Memory B cell (primary cell): ENCODE results near the gene PGBD5.
"Not testable (repeated sequence)": the region's sequence is repeated elsewhere in the genome, so short reads cannot be mapped to it uniquely, and the experiment has no call there.

Source experiments
- ATAC-seq: fragments of 150-1000 bp; cut with Tn5 transposase; 2 replicates; pipeline ENCODE4 v1.10.0; 2021; ENCODE audit warnings: low read depth, mild to moderate bottlenecking, moderate library complexity
- DNase-seq, 2 donors: peaks; one replicate each; pipeline ENCODE4 v3.0.0; 2022; ENCODE audit warnings: low spot score in 2 of 2
- H3K27ac Mint-ChIP-seq: one replicate; pipeline ENCODE4 v1.8.0; 2022; ENCODE audit warnings: mild to moderate bottlenecking, moderate library complexity, mixed read lengths
- H3K27me3 Mint-ChIP-seq: one replicate; pipeline ENCODE4 v1.8.0; 2022; ENCODE audit warnings: mixed read lengths
- H3K36me3 Mint-ChIP-seq: one replicate; pipeline ENCODE4 v1.8.0; 2022; ENCODE audit warnings: mild to moderate bottlenecking, mixed read lengths
- H3K4me1 Mint-ChIP-seq: one replicate; pipeline ENCODE4 v1.8.0; 2022; ENCODE audit warnings: mixed read lengths
- H3K4me3 Mint-ChIP-seq: one replicate; pipeline ENCODE4 v1.8.0; 2022; ENCODE audit warnings: mild to moderate bottlenecking, moderate library complexity, mixed read lengths
- H3K9me3 Mint-ChIP-seq: one replicate; pipeline ENCODE4 v1.8.0; 2022; ENCODE audit warnings: mixed read lengths

Gene PGBD5

GRCh38 chr1:230421481-230421880 lies 4.7 kb downstream of the PGBD5 start:
- peaks cover 8% of the 10 kb centered on the region for H3K9me3 Mint-ChIP-seq

DNA sequence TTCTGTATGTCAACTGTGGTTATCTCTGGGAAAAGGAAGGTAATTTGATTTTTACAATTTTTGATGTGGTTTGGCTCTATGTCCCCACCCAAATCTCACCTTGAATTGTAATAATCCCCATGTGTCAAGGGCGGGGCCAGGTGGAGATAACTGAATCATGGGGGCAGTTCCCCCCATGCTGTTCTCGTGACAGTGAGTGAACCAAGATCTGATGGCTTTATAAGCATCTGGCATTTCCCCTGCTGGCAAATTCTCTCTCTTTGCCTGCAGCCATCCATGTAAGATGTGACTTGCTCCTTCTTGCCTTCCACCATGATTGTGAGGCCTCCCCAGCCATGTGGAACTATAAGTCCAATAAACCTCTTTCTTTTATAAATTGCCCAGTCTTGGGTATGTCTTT lies 5.8 kb downstream of the PGBD5 start:
- not testable (repeated sequence) for H3K36me3 Mint-ChIP-seq, H3K27ac Mint-ChIP-seq, H3K4me3 Mint-ChIP-seq, H3K9me3 Mint-ChIP-seq, H3K4me1 Mint-ChIP-seq, DNase-seq, ATAC-seq
- H3K27me3 Mint-ChIP-seq = peaks cover 26% of the 10 kb centered on the region

More at GRCh38 chr1:230421481-230421880, 4.7 kb downstream of the PGBD5 start:
- Mint-ChIP-seq H3K27me3 (peaks cover 23% of the 10 kb centered on the region), H3K27ac (no peak overlapping the region), H3K36me3 (peaks cover 2% of the 10 kb centered on the region), H3K4me1 (peaks cover 2% of the 10 kb centered on the region), H3K4me3 (no peak overlapping the region)
- DNase-seq (no peak), ATAC-seq (no peak)

DNA sequence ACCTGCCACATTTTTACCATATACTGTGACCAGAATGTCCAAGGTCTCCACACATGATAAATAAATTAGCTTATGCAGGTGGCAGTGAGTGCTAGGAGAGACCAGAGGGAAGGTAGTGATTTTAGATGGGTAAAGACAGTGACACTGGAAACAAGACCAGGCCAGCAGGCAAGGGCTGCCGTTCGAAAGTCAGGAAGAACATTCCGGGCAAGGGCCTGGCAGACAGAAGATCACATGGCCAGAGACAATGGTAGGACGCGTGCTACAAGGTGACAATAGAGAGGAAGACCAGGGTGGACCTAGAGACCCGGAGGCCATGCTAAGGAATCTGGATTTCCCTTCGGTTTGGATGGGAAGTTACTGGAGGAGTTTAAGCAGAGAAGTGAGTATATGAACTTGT lies 9.7 kb downstream of the PGBD5 start:
- H3K36me3 Mint-ChIP-seq = peaks cover under 1% of the 10 kb centered on the region
- DNase-seq = no peak
- peaks cover 8% of the 10 kb centered on the region for H3K9me3 Mint-ChIP-seq

GRCh38 chr1:230415405-230416132 lies 10.6 kb downstream of the PGBD5 start:
- peaks cover 20% of the 10 kb centered on the region for H3K27me3 Mint-ChIP-seq

More for the DNA sequence above, 9.7 kb downstream of the PGBD5 start:
- no peak for ATAC-seq
- H3K27me3 Mint-ChIP-seq = peaks cover 19% of the 10 kb centered on the region
- H3K27ac Mint-ChIP-seq = no peak overlapping the region
- H3K4me1 Mint-ChIP-seq = no peaks in the 10 kb centered on the region
- no peak overlapping the region for H3K4me3 Mint-ChIP-seq

GRCh38 chr1:230414694-230415093 lies 11.4 kb downstream of the PGBD5 start:
- Mint-ChIP-seq H3K27me3 (peaks cover 22% of the 10 kb centered on the region), H3K27ac (no peak overlapping the region), H3K36me3 (no peaks in the 10 kb centered on the region), H3K9me3 (peaks cover 5% of the 10 kb centered on the region), H3K4me3 (no peak overlapping the region), H3K4me1 (no peaks in the 10 kb centered on the region)
- DNase-seq (no peak), ATAC-seq (no peak)

More at GRCh38 chr1:230415405-230416132, 10.6 kb downstream of the PGBD5 start:
- ATAC-seq (no peak), DNase-seq (no peak)
- H3K4me1 Mint-ChIP-seq = no peaks in the 10 kb centered on the region
- no peak overlapping the region for H3K27ac Mint-ChIP-seq
- H3K9me3 Mint-ChIP-seq = peaks cover 8% of the 10 kb centered on the region
- H3K36me3 Mint-ChIP-seq = no peaks in the 10 kb centered on the region
- no peak overlapping the region for H3K4me3 Mint-ChIP-seq

DNA sequence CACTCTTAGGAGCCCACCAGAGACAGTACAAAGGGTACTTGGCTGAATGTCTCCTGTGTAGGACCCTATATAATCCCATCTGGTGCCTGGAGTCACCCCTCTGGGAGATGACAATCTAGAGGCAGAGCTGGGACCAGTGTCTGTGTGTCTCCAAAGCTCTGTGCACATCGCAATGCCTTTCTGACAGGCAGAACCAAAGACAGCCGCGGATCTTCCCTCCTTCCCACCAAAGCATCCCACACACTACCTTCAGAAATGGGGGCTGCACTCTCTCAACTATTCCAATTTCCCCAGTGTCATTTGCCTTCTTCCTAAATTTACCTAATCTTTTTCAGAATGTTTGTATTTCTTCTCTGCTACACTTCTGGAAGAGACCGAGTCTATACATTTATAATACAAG lies 12.0 kb downstream of the PGBD5 start:
- Mint-ChIP-seq H3K27me3 (peaks cover 20% of the 10 kb centered on the region), H3K9me3 (peaks cover 5% of the 10 kb centered on the region), H3K4me1 (no peaks in the 10 kb centered on the region), H3K27ac (no peak overlapping the region), H3K36me3 (no peaks in the 10 kb centered on the region), H3K4me3 (no peak overlapping the region)
- no peak for DNase-seq
- ATAC-seq = no peak

DNA sequence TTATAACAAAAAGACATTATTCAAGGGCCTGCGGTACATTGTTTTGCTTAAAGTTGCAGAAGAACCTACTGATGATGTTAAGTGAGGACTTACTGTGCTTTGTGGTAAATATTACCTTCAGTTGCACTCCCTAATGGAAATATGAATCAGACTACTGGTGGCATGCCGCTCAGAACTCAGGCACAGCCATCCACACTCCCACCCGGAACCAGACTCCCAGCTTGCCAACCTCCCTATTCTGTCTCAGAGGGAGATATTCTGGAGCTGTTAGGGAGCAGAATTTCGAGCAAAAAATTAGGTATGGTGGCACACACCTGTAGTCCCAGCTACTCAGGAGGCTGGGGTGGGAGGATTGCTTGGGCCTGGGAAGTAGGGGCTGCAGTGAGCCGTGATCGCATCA lies 13.1 kb downstream of the PGBD5 start:
- DNase-seq = no peak
- peaks cover 16% of the 10 kb centered on the region for H3K27me3 Mint-ChIP-seq

DNA sequence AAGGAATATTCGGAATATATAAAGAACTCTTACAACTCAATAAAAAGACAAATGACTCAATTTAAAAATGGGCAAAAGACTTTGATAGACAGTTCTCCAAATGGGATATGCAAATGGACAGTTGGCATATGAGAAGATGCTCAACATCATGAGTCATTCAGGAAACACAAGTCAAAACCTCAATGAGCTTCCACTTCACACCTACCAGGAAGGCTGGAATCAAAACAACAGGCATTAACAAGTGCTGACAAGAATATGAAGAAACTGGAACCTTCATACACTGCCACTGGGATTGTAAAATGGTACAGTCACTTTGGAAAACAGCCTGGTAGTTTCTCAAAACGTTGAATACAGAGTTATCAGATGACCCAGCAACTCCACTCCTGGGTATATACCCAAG lies 17.2 kb downstream of the PGBD5 start:
- Mint-ChIP-seq H3K4me1 (no peaks in the 10 kb centered on the region), H3K4me3 (no peak overlapping the region), H3K27me3 (peaks cover 8% of the 10 kb centered on the region), H3K9me3 (peaks cover 3% of the 10 kb centered on the region), H3K36me3 (no peaks in the 10 kb centered on the region), H3K27ac (no peak overlapping the region)
- ATAC-seq (no peak), DNase-seq (no peak)

More for the DNA sequence above, 13.1 kb downstream of the PGBD5 start:
- H3K9me3 Mint-ChIP-seq = peaks cover 3% of the 10 kb centered on the region
- no peak for ATAC-seq
- no peak overlapping the region for H3K4me3 Mint-ChIP-seq
- H3K36me3 Mint-ChIP-seq = no peaks in the 10 kb centered on the region
- no peak overlapping the region for H3K27ac Mint-ChIP-seq
- H3K4me1 Mint-ChIP-seq = no peaks in the 10 kb centered on the region

DNA sequence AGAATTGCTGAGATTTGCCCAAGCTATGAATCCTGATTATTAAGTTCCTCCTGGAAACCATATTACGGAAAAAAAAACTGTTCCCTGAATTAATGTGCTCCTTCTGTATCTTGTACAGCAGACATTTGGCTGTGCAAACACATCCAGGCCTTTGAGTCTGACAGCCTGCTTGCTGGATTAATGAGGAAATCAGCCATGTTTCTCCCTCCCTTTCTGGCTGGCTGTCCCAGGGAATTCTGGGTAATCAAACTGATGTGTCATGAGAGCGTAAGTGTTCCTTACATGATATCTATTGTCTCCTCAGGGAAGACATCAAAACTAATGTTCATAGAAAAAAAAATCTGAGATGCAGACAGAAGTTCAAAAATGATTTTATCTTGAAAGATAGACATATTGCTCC lies 18.8 kb downstream of the PGBD5 start:
- Mint-ChIP-seq H3K4me3 (no peak overlapping the region), H3K4me1 (no peaks in the 10 kb centered on the region), H3K36me3 (no peaks in the 10 kb centered on the region), H3K27me3 (peaks cover 10% of the 10 kb centered on the region), H3K9me3 (peaks cover 3% of the 10 kb centered on the region), H3K27ac (no peak overlapping the region)
- ATAC-seq (no peak), DNase-seq (no peak)

GRCh38 chr1:230406727-230407126 lies 19.4 kb downstream of the PGBD5 start:
- not testable (repeated sequence) for H3K36me3 Mint-ChIP-seq, H3K4me1 Mint-ChIP-seq, DNase-seq, H3K27me3 Mint-ChIP-seq, ATAC-seq, H3K27ac Mint-ChIP-seq, H3K4me3 Mint-ChIP-seq, H3K9me3 Mint-ChIP-seq

DNA sequence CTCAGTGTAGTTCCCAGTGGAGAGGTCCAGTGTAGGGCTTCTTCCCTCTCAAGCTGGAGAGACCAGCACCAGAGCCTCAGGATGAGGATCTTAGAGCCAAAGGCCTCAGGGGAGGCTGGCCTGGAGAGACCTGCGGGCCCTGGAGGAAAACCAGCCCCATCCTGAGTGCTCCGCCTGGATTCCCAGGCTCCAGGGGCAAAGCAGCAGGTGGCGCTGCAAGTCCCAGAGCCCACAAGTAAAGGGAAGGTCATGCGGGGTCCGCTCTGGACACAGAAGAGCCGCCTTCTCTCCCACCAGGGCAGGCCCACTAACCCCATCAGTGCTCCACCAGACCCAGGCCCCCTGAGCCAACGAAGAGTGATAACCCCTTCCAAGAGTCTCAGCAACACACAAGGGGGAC lies 22.7 kb downstream of the PGBD5 start:
- Mint-ChIP-seq H3K27me3 (peaks cover 20% of the 10 kb centered on the region), H3K4me1 (no peaks in the 10 kb centered on the region), H3K9me3 (no peaks in the 10 kb centered on the region), H3K27ac (no peak overlapping the region), H3K36me3 (no peaks in the 10 kb centered on the region), H3K4me3 (no peak overlapping the region)
- no peak for DNase-seq
- no peak for ATAC-seq

DNA sequence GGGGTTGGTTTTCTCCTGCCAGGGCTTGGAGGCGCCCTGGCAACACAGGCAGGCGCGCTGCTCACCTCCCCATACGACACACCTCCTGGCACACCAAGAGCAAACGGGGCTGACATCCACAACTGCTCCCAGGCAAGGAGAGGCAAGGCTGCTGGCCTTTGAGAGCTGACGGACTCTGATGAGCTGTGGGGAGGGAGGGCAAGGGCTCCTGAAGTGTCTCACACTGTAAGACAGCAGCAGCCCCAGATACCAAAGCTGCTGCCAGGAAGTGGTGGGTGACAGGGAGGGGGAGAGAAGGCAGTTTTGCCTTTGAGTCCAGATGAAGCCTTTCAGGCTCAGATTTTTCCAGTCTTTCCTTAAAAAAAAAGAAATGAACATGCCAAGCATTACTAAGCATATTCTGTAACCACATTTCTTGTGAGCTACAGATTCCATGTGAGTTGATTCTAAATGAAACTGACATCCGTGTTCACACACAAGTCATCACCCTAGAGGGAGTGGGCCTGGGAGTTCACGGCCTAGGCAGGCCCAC lies 24.3 kb downstream of the PGBD5 start:
- no peaks in the 10 kb centered on the region for H3K9me3 Mint-ChIP-seq
- no peaks in the 10 kb centered on the region for H3K36me3 Mint-ChIP-seq
- ATAC-seq (no peak), DNase-seq (no peak)
- H3K4me3 Mint-ChIP-seq = no peak overlapping the region
- no peaks in the 10 kb centered on the region for H3K4me1 Mint-ChIP-seq
- peaks cover 22% of the 10 kb centered on the region for H3K27me3 Mint-ChIP-seq
- no peak overlapping the region for H3K27ac Mint-ChIP-seq

- ATAC-seq (no peak), DNase-seq (no peak)
- Mint-ChIP-seq H3K4me3 (no peak overlapping the region), H3K9me3 (no peaks in the 10 kb centered on the region), H3K4me1 (no peaks in the 10 kb centered on the region), H3K36me3 (no peaks in the 10 kb centered on the region), H3K27ac (no peak overlapping the region), H3K27me3 (peaks cover 24% of the 10 kb centered on the region)
Measured at GRCh38 chr1:230401101-230401500, 25.0 kb downstream of the PGBD5 start.

DNA sequence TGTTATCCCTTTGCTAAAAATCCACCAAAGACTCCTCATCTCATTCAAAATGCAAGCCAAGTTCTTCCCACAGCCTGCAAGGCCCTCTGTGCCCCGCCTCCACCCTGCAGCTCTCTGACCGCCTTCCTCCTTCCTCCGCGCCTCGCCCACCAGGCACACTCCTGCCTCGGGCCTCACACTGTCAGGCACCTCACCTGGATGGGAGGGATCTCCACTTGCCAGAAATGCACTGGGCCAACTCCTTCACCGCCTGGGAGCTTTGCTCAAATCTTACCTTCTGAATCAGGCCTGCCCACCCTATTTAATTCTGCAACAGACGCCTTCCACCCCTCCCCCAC lies 26.2 kb downstream of the PGBD5 start:
- Mint-ChIP-seq H3K27ac (no peak overlapping the region), H3K27me3 (peaks cover 26% of the 10 kb centered on the region)
- DNase-seq = no peak

More for the DNA sequence above, 26.2 kb downstream of the PGBD5 start:
- H3K4me1 Mint-ChIP-seq = no peaks in the 10 kb centered on the region
- H3K9me3 Mint-ChIP-seq = peaks cover 2% of the 10 kb centered on the region
- peaks cover 3% of the 10 kb centered on the region for H3K36me3 Mint-ChIP-seq
- no peak for ATAC-seq
- no peak overlapping the region for H3K4me3 Mint-ChIP-seq
